ENCODE results near the gene BCL3. TPM values are rescaled to one million over a fixed set of nuclear protein-coding genes. Genes with fewer than 3 reads are reported as not detected.

Gene BCL3
- total and polyA plus RNA-seq, 7 experiments from 2014 or later, result 3.3 to 107 (median 15.0) TPM

DNA sequence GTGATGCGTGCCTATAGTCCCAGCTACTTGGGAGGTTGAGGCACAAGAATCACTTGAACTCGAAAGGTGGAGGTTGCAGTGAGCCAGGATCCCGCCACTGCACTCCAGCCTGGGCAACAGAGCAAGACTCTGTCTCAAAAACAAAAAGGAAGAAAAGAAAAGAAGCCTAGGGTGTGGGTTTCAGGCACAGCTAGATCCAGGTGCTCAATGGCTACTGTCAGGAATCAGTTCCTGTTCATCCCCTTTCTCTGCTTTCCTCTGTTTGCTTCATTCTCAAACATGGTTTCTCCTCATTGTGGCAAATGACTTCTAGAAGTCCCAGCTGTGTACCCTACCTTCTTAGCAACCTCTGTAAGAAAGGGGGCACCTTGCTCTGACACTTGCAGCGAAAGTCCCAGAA is 35.0 kb downstream of the BCL3 start:
- Mint-ChIP-seq H3K9me3 (no peaks in the 10 kb centered on the region), H3K4me1 (peaks cover 0 to 7% (median 6%) of the 10 kb centered on the region in 7 donors), H3K36me3 (no peaks in the 10 kb centered on the region), H3K27me3 (peaks cover 0 to 4% (median 0%) of the 10 kb centered on the region in 5 donors), H3K4me3 (no peak overlapping the region), H3K27ac (no peak overlapping the region)
- Histone ChIP-seq H3K4me1 (ENCODE audit: control insufficient read depth in 2 of 2, insufficient read depth in 2 of 2, low read length in 2 of 2) (no peaks in the 10 kb centered on the region), H3K4me3 (ENCODE audit: low read length) (no peak overlapping the region), H3K27me3 (ENCODE audit: control insufficient read depth in 2 of 2, insufficient read depth in 2 of 2, low read length in 2 of 2) (no peaks in the 10 kb centered on the region), H3K9me3 (ENCODE audit: control insufficient read depth in 2 of 3, low read length in 3 of 3) (no peaks in the 10 kb centered on the region), H3K36me3 (ENCODE audit: control insufficient read depth in 2 of 3, insufficient read depth in 3 of 3, low read length in 3 of 3) (no peaks in the 10 kb centered on the region), H3K27ac (ENCODE audit: low read depth, low read length) (no peak overlapping the region)
- no peak for ATAC-seq
- no peak for DNase-seq
- intact Hi-C loops (cut with micrococcal nuclease), result loop anchor here in 1 of 2 donors (10.0 kb wide), 1 partner anchor 551 kb away; no protein-coding TSS in a partner anchor
- ChIA-PET CTCF (interaction anchor here (0.7 to 1.5 kb wide), 5 partner anchors 58 to 120 kb away, joined by 3 to 5 read pairs (median 3); no protein-coding TSS in a partner anchor), POLR2A (no interaction called here)

DNA sequence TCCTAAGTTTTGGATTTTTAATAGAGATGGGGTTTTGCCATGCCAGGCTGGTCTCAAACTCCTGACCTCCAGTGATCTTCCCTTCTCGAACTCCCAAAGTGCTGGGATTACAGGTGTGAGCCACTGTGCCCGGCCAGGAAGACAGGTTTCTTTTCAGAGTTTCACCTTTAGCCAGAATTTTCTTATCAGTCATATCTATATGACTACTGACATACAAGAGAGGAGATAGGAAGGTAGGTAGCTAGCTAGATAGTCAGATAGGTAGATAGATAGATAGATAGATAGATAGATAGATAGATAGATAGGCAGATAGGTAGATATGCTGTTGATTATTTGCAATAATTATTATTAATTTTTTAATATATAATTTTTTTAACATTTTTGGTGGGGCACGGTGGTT is 36.8 kb downstream of the BCL3 start:
- H3K27me3 Mint-ChIP-seq, result peaks cover 0 to 4% (median 0%) of the 10 kb centered on the region in 5 donors
- intact Hi-C loops (cut with micrococcal nuclease), result loop anchor here in 1 of 2 donors (10.0 kb wide), 1 partner anchor 550 kb away; no protein-coding TSS in a partner anchor

DNA sequence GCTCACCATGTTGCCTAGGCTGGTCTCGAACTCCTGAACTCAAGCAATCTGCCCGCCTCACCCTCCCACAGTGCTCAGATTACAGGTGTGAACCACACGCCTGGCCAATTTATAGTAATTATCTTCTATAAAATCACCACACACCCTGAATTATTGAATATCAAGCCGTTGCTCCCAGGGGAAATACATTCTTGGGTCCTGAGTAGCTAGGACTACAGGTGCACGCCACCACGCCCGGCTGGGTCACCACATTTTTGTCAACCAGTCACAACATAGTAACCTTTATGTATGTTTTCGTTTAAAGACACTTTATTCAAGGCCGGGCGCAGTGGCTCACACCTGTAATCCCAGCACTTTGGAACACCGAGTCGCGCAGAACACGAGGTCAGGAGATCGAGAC is 37.5 kb downstream of the BCL3 start:
- no peak for ATAC-seq
- H3K9me3 Mint-ChIP-seq, result no peaks in the 10 kb centered on the region
- no peak overlapping the region for H3K4me3 Mint-ChIP-seq
- CTCF ChIA-PET, result interaction anchor here (0.7 to 1.5 kb wide), 2 partner anchors 58 to 63 kb away, joined by 5 to 6 read pairs; no protein-coding TSS in a partner anchor
- H3K36me3 Mint-ChIP-seq, result no peaks in the 10 kb centered on the region
- peaks cover 0 to 4% (median 0%) of the 10 kb centered on the region in 5 donors for H3K27me3 Mint-ChIP-seq
- Histone ChIP-seq H3K27me3 (ENCODE audit: control insufficient read depth in 2 of 2, insufficient read depth in 2 of 2, low read length in 2 of 2) (no peaks in the 10 kb centered on the region), H3K27ac (ENCODE audit: low read depth, low read length) (no peak overlapping the region), H3K4me3 (ENCODE audit: low read length) (no peak overlapping the region), H3K9me3 (ENCODE audit: control insufficient read depth in 2 of 3, low read length in 3 of 3) (no peaks in the 10 kb centered on the region), H3K4me1 (ENCODE audit: control insufficient read depth in 2 of 2, insufficient read depth in 2 of 2, low read length in 2 of 2) (no peaks in the 10 kb centered on the region), H3K36me3 (ENCODE audit: control insufficient read depth in 2 of 3, insufficient read depth in 3 of 3, low read length in 3 of 3) (no peaks in the 10 kb centered on the region)
- H3K27ac Mint-ChIP-seq, result no peak overlapping the region
- DNase-seq, result no peak
- POLR2A ChIA-PET, result no interaction called here
- intact Hi-C loops (cut with micrococcal nuclease), result loop anchor here in 1 of 2 donors (10.0 kb wide), 1 partner anchor 549 kb away; no protein-coding TSS in a partner anchor
- peaks cover 0 to 7% (median 6%) of the 10 kb centered on the region in 7 donors for H3K4me1 Mint-ChIP-seq

More for the DNA sequence above, 36.8 kb downstream of the BCL3 start:
- Mint-ChIP-seq H3K36me3 (no peaks in the 10 kb centered on the region), H3K9me3 (no peaks in the 10 kb centered on the region), H3K4me1 (peaks cover 0 to 7% (median 6%) of the 10 kb centered on the region in 7 donors), H3K4me3 (no peak overlapping the region), H3K27ac (no peak overlapping the region)
- H3K4me3 ChIP-seq (ENCODE audit: low read length), result no peak overlapping the region
- no peak for ATAC-seq
- no peaks in the 10 kb centered on the region for H3K27me3 ChIP-seq (ENCODE audit: control insufficient read depth in 2 of 2, insufficient read depth in 2 of 2, low read length in 2 of 2)
- H3K27ac ChIP-seq (ENCODE audit: low read depth, low read length), result no peak overlapping the region
- H3K9me3 ChIP-seq (ENCODE audit: control insufficient read depth in 2 of 3, low read length in 3 of 3), result no peaks in the 10 kb centered on the region
- no peaks in the 10 kb centered on the region for H3K36me3 ChIP-seq (ENCODE audit: control insufficient read depth in 2 of 3, insufficient read depth in 3 of 3, low read length in 3 of 3)
- POLR2A ChIA-PET, result no interaction called here
- no peaks in the 10 kb centered on the region for H3K4me1 ChIP-seq (ENCODE audit: control insufficient read depth in 2 of 2, insufficient read depth in 2 of 2, low read length in 2 of 2)
- CTCF ChIA-PET, result interaction anchor here (0.7 to 1.5 kb wide), 6 partner anchors 8 to 74 kb away, joined by 3 to 6 read pairs (median 4); no protein-coding TSS in a partner anchor
- DNase-seq, result no peak

- CTCF ChIA-PET, result no interaction called here
- Histone ChIP-seq H3K27me3 (ENCODE audit: control insufficient read depth in 2 of 2, insufficient read depth in 2 of 2, low read length in 2 of 2) (no peaks in the 10 kb centered on the region), H3K4me1 (ENCODE audit: control insufficient read depth in 2 of 2, insufficient read depth in 2 of 2, low read length in 2 of 2) (no peaks in the 10 kb centered on the region), H3K4me3 (ENCODE audit: low read length) (no peak overlapping the region), H3K36me3 (ENCODE audit: control insufficient read depth in 2 of 3, insufficient read depth in 3 of 3, low read length in 3 of 3) (no peaks in the 10 kb centered on the region), H3K27ac (ENCODE audit: low read depth, low read length) (no peak overlapping the region), H3K9me3 (ENCODE audit: control insufficient read depth in 2 of 3, low read length in 3 of 3) (no peaks in the 10 kb centered on the region)
- DNase-seq, result no peak
- H3K36me3 Mint-ChIP-seq, result no peaks in the 10 kb centered on the region
- peaks cover 0 to 7% (median 6%) of the 10 kb centered on the region in 7 donors for H3K4me1 Mint-ChIP-seq
- H3K27me3 Mint-ChIP-seq, result peaks cover 0 to 4% (median 0%) of the 10 kb centered on the region in 5 donors
- H3K27ac Mint-ChIP-seq, result no peak overlapping the region
- H3K9me3 Mint-ChIP-seq, result no peaks in the 10 kb centered on the region
- no peak overlapping the region for H3K4me3 Mint-ChIP-seq
- intact Hi-C loops (cut with micrococcal nuclease), result loop anchor here in 1 of 2 donors (10.0 kb wide), 1 partner anchor 546 kb away; no protein-coding TSS in a partner anchor
- POLR2A ChIA-PET, result no interaction called here
- no peak for ATAC-seq
These were observed 40.5 kb downstream of the BCL3 start for GRCh38 chr19:44788971-44789370.

GRCh38 chr19:44789943-44790483 is 41.5 kb downstream of the BCL3 start:
- Histone ChIP-seq H3K9me3 (ENCODE audit: control insufficient read depth in 2 of 3, low read length in 3 of 3) (no peaks in the 10 kb centered on the region), H3K4me3 (ENCODE audit: low read length) (no peak overlapping the region), H3K36me3 (ENCODE audit: control insufficient read depth in 2 of 3, insufficient read depth in 3 of 3, low read length in 3 of 3) (no peaks in the 10 kb centered on the region), H3K27ac (ENCODE audit: low read depth, low read length) (no peak overlapping the region), H3K27me3 (ENCODE audit: control insufficient read depth in 2 of 2, insufficient read depth in 2 of 2, low read length in 2 of 2) (no peaks in the 10 kb centered on the region), H3K4me1 (ENCODE audit: control insufficient read depth in 2 of 2, insufficient read depth in 2 of 2, low read length in 2 of 2) (no peaks in the 10 kb centered on the region)
- no peak overlapping the region for H3K27ac Mint-ChIP-seq
- CTCF ChIA-PET, result no interaction called here
- H3K4me3 Mint-ChIP-seq, result no peak overlapping the region
- POLR2A ChIA-PET, result no interaction called here
- no peak for ATAC-seq
- no peaks in the 10 kb centered on the region for H3K36me3 Mint-ChIP-seq
- intact Hi-C loops (cut with micrococcal nuclease), result loop anchor here in 1 of 2 donors (10.0 kb wide), 1 partner anchor 545 kb away; no protein-coding TSS in a partner anchor
- no peak for DNase-seq
- no peaks in the 10 kb centered on the region for H3K9me3 Mint-ChIP-seq
- H3K27me3 Mint-ChIP-seq, result peaks cover 0 to 4% (median 0%) of the 10 kb centered on the region in 5 donors
- H3K4me1 Mint-ChIP-seq, result no peaks in the 10 kb centered on the region

DNA sequence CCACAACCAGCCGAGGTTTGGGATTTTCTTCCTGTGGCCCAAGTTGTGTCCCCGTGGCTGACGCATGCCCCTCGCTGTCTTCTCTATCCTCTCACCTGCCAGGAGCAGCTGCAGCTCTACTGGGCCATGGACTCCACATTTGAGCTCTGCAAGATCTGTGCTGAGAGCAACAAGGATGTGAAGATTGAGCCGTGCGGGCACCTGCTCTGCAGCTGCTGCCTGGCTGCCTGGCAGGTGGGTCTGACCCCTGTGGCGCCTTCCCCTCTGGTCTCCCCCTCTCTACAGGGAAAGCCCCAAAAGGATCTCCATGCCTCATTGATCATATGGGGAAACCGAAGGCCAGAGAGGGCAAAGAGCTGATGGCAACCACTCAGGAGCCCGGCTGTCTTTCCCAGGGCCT is 43.8 kb downstream of the BCL3 start:
- POLR2A ChIA-PET, result no interaction called here
- Histone ChIP-seq H3K9me3 (ENCODE audit: control insufficient read depth in 2 of 3, low read length in 3 of 3) (no peaks in the 10 kb centered on the region), H3K4me3 (ENCODE audit: low read length) (no peak overlapping the region), H3K36me3 (ENCODE audit: control insufficient read depth in 2 of 3, insufficient read depth in 3 of 3, low read length in 3 of 3) (no peaks in the 10 kb centered on the region), H3K27ac (ENCODE audit: low read depth, low read length) (no peak overlapping the region), H3K4me1 (ENCODE audit: control insufficient read depth in 2 of 2, insufficient read depth in 2 of 2, low read length in 2 of 2) (peaks cover 0 to 8% of the 10 kb centered on the region in 2 donors), H3K27me3 (ENCODE audit: control insufficient read depth in 2 of 2, insufficient read depth in 2 of 2, low read length in 2 of 2) (no peaks in the 10 kb centered on the region)
- Mint-ChIP-seq H3K36me3 (no peaks in the 10 kb centered on the region), H3K9me3 (no peaks in the 10 kb centered on the region), H3K27ac (no peak overlapping the region), H3K27me3 (no peaks in the 10 kb centered on the region), H3K4me3 (no peak overlapping the region), H3K4me1 (peaks cover 0 to 18% (median 9%) of the 10 kb centered on the region in 7 donors)
- intact Hi-C loops (cut with micrococcal nuclease), result no loop called here
- DNase-seq (no peak), ATAC-seq (no peak)
- CTCF ChIA-PET, result interaction anchor here (0.6 kb wide), 1 partner anchor 26 kb away, joined by 4 read pairs; no protein-coding TSS in a partner anchor

- Mint-ChIP-seq H3K4me3 (no peak overlapping the region), H3K27me3 (no peaks in the 10 kb centered on the region), H3K36me3 (no peaks in the 10 kb centered on the region), H3K27ac (no peak overlapping the region), H3K4me1 (peaks cover 0 to 21% (median 13%) of the 10 kb centered on the region in 7 donors), H3K9me3 (no peaks in the 10 kb centered on the region)
- DNase-seq (no peak), ATAC-seq (no peak)
- Histone ChIP-seq H3K4me3 (ENCODE audit: low read length) (no peak overlapping the region), H3K4me1 (ENCODE audit: control insufficient read depth in 2 of 2, insufficient read depth in 2 of 2, low read length in 2 of 2) (peaks cover 0 to 8% of the 10 kb centered on the region in 2 donors), H3K27ac (ENCODE audit: low read depth, low read length) (no peak overlapping the region), H3K36me3 (ENCODE audit: control insufficient read depth in 2 of 3, insufficient read depth in 3 of 3, low read length in 3 of 3) (no peaks in the 10 kb centered on the region), H3K27me3 (ENCODE audit: control insufficient read depth in 2 of 2, insufficient read depth in 2 of 2, low read length in 2 of 2) (no peaks in the 10 kb centered on the region), H3K9me3 (ENCODE audit: control insufficient read depth in 2 of 3, low read length in 3 of 3) (no peaks in the 10 kb centered on the region)
- ChIA-PET POLR2A (no interaction called here), CTCF (interaction anchor here (1.2 kb wide), 1 partner anchor 10 kb away, joined by 5 read pairs; no protein-coding TSS in a partner anchor)
- intact Hi-C loops (cut with micrococcal nuclease), result no loop called here
These were observed 46.1 kb downstream of the BCL3 start for GRCh38 chr19:44794610-44795009.

Data from naive thymus-derived CD4-positive, alpha-beta T cell (primary cell).